AG04450 (cell line): Measurements from ENCODE around the gene SUSD3. TPM values are rescaled to one million over a fixed set of nuclear protein-coding genes. Genes with fewer than 3 reads are reported as not detected.

Experiments used
- CTCF ChIA-PET: fragments of 300-600, 350-600 bp; formaldehyde crosslinking; extraction: SDS; loops from one replicate; lab custom pipeline; 2022; ENCODE audit warnings: antibody characterized with exemption, inconsistent platforms; lab: Charles Lee
- POLR2A ChIA-PET: fragments of 350-600 bp; formaldehyde crosslinking; extraction: SDS; loops from one replicate; lab custom pipeline; 2021; ENCODE audit warnings: antibody characterized with exemption, inconsistent platforms; lab: Yijun Ruan, JAX
- DNase-seq: peaks from one replicate; pipeline ENCODE4 v3.0.0-alpha.2; 2011; ENCODE audit warnings: low read depth, low spot score
- H3K27ac ChIP-seq: one replicate; pipeline ENCODE4 v1.5.1; 2012; ENCODE audit warnings: low read depth, low read length, control low read depth
- H3K27me3 ChIP-seq: one replicate; pipeline ENCODE4 v1.6.0; 2012; ENCODE audit warnings: low read length; ENCODE audit not compliant: control insufficient read depth, insufficient read depth
- H3K4me3 ChIP-seq: 2 replicates; pipeline ENCODE4 v1.5.1; 2011; ENCODE audit warnings: mild to moderate bottlenecking, low read depth, low read length, control low read depth
- H3K9me3 ChIP-seq: 2 replicates; pipeline ENCODE4 v1.5.1; 2012; ENCODE audit warnings: low read length; ENCODE audit not compliant: control insufficient read depth, insufficient read depth
- CTCF ChIP-seq: IDR thresholded peaks from 2 replicates; pipeline ENCODE4 v1.5.1; 2011; ENCODE audit warnings: low read depth, low read length, control low read depth, inconsistent platforms
- polyA plus RNA-seq: library from polyadenylated mRNA; depleted of rRNA; stranded (reverse); fragments of >200 nt; gene quantifications from 2 replicates; pipeline ENCODE4 v1.2.3, GENCODE V29; 2011

Gene SUSD3
- polyA plus RNA-seq, 1 experiment, result 1.4 TPM

- DNase-seq, result no peak
- no peaks in the 10 kb centered on the region for H3K27me3 ChIP-seq
- ChIA-PET CTCF (no interaction called here), POLR2A (no interaction called here)
- H3K4me3 ChIP-seq, result no peak overlapping the region
- H3K9me3 ChIP-seq, result peaks cover 55% of the 10 kb centered on the region
- peak overlapping the region; percentile 65 for H3K27ac ChIP-seq
- TF ChIP-seq CTCF, result no peak
These were observed 33.9 kb downstream of the SUSD3 start for GRCh38 chr9:93092251-93092991.

DNA sequence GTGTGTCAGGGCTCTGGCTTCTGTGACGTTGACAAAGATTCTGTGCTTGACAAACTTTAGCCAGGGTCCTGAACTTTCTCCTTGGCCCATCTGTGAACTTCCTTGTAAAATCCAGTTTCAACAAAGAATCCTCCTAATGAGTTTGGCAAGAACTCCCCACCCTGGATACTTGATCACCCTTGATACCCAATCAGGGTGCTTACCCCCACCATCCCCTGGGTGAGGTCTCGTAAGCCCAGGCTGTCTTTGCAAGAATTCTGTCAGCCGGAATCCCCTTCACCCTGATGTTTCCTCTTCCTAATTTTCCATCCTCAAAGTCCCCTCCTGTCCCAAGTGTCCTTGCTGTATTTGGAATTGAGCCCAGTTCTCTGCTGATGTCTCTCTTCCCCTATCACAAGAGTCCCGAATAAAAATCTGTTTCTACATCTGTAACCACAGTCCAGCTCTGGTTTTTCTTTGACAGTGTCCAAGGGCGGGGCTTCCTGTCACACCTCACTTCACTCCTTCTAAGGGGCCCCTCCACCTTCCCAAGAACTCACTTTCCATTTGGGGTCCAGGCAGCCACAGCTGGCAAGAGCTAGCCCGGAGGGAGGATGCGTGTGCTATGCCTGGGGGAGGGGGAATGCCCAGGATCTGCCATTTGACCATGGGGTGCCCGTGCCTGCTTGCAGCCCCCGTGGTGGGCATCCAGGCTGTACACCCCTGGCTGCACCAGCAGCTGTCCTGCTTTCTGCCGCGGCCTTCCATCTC, 34.8 kb downstream of the SUSD3 start:
- no peak overlapping the region for H3K4me3 ChIP-seq
- ChIA-PET CTCF (no interaction called here), POLR2A (no interaction called here)
- TF ChIP-seq CTCF, result no peak
- peaks cover 46% of the 10 kb centered on the region for H3K9me3 ChIP-seq
- no peaks in the 10 kb centered on the region for H3K27me3 ChIP-seq
- DNase-seq, result no peak
- H3K27ac ChIP-seq, result no peak overlapping the region

- H3K27me3 ChIP-seq, result no peaks in the 10 kb centered on the region
- no peak for TF ChIP-seq CTCF
- no peak overlapping the region for H3K27ac ChIP-seq
- DNase-seq, result no peak
- peaks cover 39% of the 10 kb centered on the region for H3K9me3 ChIP-seq
- ChIA-PET CTCF (no interaction called here), POLR2A (no interaction called here)
- H3K4me3 ChIP-seq, result no peak overlapping the region
These were observed 35.6 kb downstream of the SUSD3 start for GRCh38 chr9:93093877-93094657.

DNA sequence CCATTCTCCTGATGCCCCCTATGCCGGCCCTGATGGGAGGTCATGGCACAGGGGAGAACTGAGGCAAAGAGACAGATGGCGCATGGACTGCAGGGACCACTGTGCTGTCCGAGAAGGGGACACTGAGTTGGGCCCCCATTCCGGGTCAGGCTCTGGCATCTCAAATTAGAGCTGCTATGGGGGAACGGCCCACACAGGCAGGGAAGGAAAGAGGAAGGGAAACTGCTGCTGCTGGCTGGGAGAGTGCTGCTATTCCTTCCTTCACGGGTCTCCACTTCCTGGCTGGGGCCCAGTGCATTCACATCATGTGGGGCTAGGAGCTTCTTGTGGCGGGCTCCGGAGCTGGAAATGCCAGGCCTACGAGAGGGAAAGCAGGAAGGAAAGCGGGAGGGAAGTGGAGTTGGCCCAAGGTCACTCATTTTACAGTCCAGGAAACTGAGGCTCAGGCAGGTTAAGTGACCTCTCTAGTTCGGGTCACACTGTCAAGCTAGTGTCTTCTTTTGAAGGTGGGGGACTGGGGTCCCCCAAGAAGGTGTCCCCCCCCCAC, 36.2 kb downstream of the SUSD3 start:
- CTCF ChIA-PET, result no interaction called here

More for the DNA sequence above, 36.2 kb downstream of the SUSD3 start:
- peaks cover 33% of the 10 kb centered on the region for H3K9me3 ChIP-seq
- no peak overlapping the region; the same call in 1 of the 2 replicates for H3K4me3 ChIP-seq
- POLR2A ChIA-PET, result interaction anchor here (1.3 kb wide), 1 partner anchor 39 kb away, joined by 4 read pairs; the partner anchor contains the start of gene NINJ1
- peak overlapping the region; percentile 77 for H3K27ac ChIP-seq
- TF ChIP-seq CTCF, result no peak
- DNase-seq, result no peak
- H3K27me3 ChIP-seq, result no peaks in the 10 kb centered on the region
